ENCODE results near the gene CFAP161.
A peak's percentile ranks its signal among the peaks of the same experiment; 100 is the strongest.

CFAP161 gene

DNA sequence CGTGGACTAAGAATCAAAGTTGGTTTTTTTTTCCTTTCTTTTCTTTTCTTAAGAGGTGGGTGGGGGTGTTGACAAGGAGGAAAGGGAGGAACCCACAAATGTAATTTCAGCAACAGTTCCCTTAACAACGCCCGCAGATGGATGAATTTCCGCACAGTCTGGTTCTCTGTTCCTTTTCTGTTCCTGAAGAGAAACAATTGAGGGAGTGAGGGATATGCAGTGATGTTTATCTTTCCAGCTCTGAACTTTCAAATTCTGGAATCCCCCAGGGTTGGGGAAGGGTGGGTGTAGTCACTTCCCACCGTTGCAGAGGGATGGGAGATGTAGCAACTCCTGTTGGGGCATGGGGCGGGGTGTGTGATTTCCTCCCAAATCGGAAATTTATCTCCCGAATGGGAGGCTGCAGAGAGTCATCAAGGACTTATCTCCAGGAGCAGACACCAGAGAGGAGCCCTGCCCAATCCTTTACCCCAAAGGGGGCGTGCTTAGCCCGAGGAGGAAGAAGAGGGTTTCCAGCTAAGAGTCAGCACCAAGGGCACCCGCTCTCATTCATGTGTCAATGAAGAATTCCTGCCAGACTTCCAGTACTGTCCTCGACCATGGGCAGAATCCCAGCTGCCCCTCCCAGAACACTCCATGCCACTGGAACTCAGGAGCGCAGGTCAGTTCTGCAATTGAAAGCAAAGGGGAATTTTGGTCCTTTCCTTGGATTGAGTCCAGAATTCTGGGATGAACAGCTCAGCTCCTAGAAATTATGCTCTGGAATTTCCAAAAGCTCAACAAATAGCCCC, 35.0 kb upstream of the CFAP161 start:
- Mint-ChIP-seq H3K27ac (no peak overlapping the region), H3K4me3 (no peak overlapping the region), H3K4me1 (peaks cover 5% of the 10 kb centered on the region), H3K9me3 (no peaks in the 10 kb centered on the region), H3K36me3 (ENCODE audit: low read depth) (no peaks in the 10 kb centered on the region), H3K27me3 (ENCODE audit: low read depth) (peaks cover 22% of the 10 kb centered on the region)
- TF ChIP-seq CTCF (IDR thresholded peaks at IDR 0.05; ENCODE audit: unreplicated experiment in 3 of 3): no peak

GRCh38 chr15:81101894-81102815, 31.9 kb upstream of the CFAP161 start:
- no peak overlapping the region for H3K4me3 Mint-ChIP-seq
- no peak overlapping the region for H3K27ac Mint-ChIP-seq
- peaks cover 20% of the 10 kb centered on the region for H3K27me3 Mint-ChIP-seq (ENCODE audit: low read depth)
- TF ChIP-seq CTCF (IDR thresholded peaks at IDR 0.05; ENCODE audit: unreplicated experiment in 3 of 3): no peak
- H3K4me1 Mint-ChIP-seq: no peaks in the 10 kb centered on the region
- no peaks in the 10 kb centered on the region for H3K9me3 Mint-ChIP-seq
- H3K36me3 Mint-ChIP-seq (ENCODE audit: low read depth): no peaks in the 10 kb centered on the region

DNA sequence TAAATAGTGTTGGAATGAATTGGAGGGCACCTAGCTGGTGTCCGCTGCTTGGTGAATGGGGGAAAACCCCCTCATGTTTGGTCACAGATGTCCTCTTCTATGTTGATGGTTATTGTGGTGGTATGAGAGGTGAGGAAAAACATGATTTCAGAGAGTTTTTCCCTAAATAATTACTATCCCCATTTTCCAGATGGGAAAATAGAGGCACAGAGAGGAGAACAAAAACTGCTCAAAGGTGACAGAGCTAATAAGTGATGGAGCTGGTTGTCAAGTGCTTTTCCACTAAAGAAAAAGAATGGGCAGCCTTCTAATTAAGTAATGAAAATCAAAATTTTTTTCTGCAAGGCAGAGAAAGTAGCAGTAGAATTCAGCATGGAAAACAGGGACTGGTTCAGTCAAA, 30.2 kb upstream of the CFAP161 start:
- no peaks in the 10 kb centered on the region for H3K4me1 Mint-ChIP-seq
- no peak for TF ChIP-seq CTCF (IDR thresholded peaks at IDR 0.05; ENCODE audit: unreplicated experiment in 3 of 3)
- no peak overlapping the region for H3K4me3 Mint-ChIP-seq
- H3K36me3 Mint-ChIP-seq (ENCODE audit: low read depth): no peaks in the 10 kb centered on the region
- H3K27ac Mint-ChIP-seq: no peak overlapping the region
- H3K27me3 Mint-ChIP-seq (ENCODE audit: low read depth): peaks cover 12% of the 10 kb centered on the region
- H3K9me3 Mint-ChIP-seq: no peaks in the 10 kb centered on the region

- H3K4me1 Mint-ChIP-seq: no peaks in the 10 kb centered on the region
- no peak for TF ChIP-seq CTCF (IDR thresholded peaks at IDR 0.05; ENCODE audit: unreplicated experiment in 3 of 3)
- H3K27me3 Mint-ChIP-seq (ENCODE audit: low read depth): peaks cover 17% of the 10 kb centered on the region
- H3K36me3 Mint-ChIP-seq (ENCODE audit: low read depth): no peaks in the 10 kb centered on the region
- no peak overlapping the region for H3K27ac Mint-ChIP-seq
- no peak overlapping the region for H3K4me3 Mint-ChIP-seq
- H3K9me3 Mint-ChIP-seq: no peaks in the 10 kb centered on the region
These were observed 28.5 kb upstream of the CFAP161 start for GRCh38 chr15:81105545-81105944.

GRCh38 chr15:81106560-81106959, 27.5 kb upstream of the CFAP161 start:
- Mint-ChIP-seq H3K27ac (no peak overlapping the region), H3K27me3 (ENCODE audit: low read depth) (peaks cover 16% of the 10 kb centered on the region), H3K4me1 (no peaks in the 10 kb centered on the region), H3K36me3 (ENCODE audit: low read depth) (no peaks in the 10 kb centered on the region), H3K4me3 (no peak overlapping the region), H3K9me3 (no peaks in the 10 kb centered on the region)
- TF ChIP-seq CTCF (IDR thresholded peaks at IDR 0.05; ENCODE audit: unreplicated experiment in 3 of 3): peak; percentile 65 to 80 (median 75)

All from nephron (organoid).